K562 (cell line): ENCODE data around the gene GNB5. TPM values are rescaled to one million over a fixed set of nuclear protein-coding genes. Genes with fewer than 3 reads are reported as not detected.

Experiments
- ATAC-seq: fragments of 200-7000 bp; cut with Tn5 transposase; 3 replicates; pipeline ENCODE4 v1.9.1; 2020; ENCODE audit warnings: moderate library complexity
- BruUV-seq: library from RNA; stranded (reverse); fragments of 400-500 nt; replicated peaks from 2 replicates; lab custom pipeline; 2021; lab: Mats Ljungman, UMichigan
- CTCF ChIA-PET: fragments of 300-600 bp; formaldehyde crosslinking; extraction: SDS; loops from one replicate; lab custom pipeline; 2021; ENCODE audit warnings: low intra/inter-chr PET ratio; lab: Yijun Ruan, JAX
- POLR2A ChIA-PET: fragments of 300-600, 350-650 bp; sonication (Branson Sonifier 250); formaldehyde crosslinking; extraction: SDS; loops from one replicate; lab custom pipeline; 2021; ENCODE audit warnings: antibody characterized with exemption, inconsistent platforms; lab: Yijun Ruan, JAX
- DNase-seq, 4 experiments: peaks; one replicate each; pipeline versions ENCODE4 v3.0.0 to v3.0.0-alpha.2; 2011 to 2018; ENCODE audit warnings: low spot score in 3 of 4, mixed read lengths in 3 of 4; ENCODE audit errors: extremely low read depth in 1 of 4
- FAIRE-seq: peaks from 2 replicates; lab custom pipeline; 2011; peaks lifted over from hg19 to GRCh38; lab: Jason Lieb, UNC
- H2AFZ ChIP-seq: 2 replicates; pipeline ENCODE4 v1.6.0; 2011; ENCODE audit warnings: low read depth, low read length, control low read depth, inconsistent platforms
- H3K27ac ChIP-seq: fragments of 200-600 bp; 3 replicates; pipeline ENCODE4 v1.8.0; 2011; ENCODE audit warnings: low read depth, mild to moderate bottlenecking, control low read depth, inconsistent platforms, low read length, moderate library complexity, mixed read lengths; ENCODE audit errors: extremely low read depth
- H3K27me3 ChIP-seq, 2 experiments: fragments of 300-600 bp in 1 of 2; 2 replicates in 1 of 2; 3 replicates in 1 of 2; pipeline versions ENCODE4 v1.6.0 to v1.8.0; 2011; ENCODE audit warnings: inconsistent platforms in 2 of 2, low read length in 2 of 2, mild to moderate bottlenecking in 1 of 2, mixed read lengths in 1 of 2, moderate library complexity in 1 of 2; ENCODE audit not compliant: control insufficient read depth in 2 of 2, insufficient read depth in 2 of 2
- H3K36me3 ChIP-seq: fragments of 300-600 bp; 3 replicates; pipeline ENCODE4 v1.8.0; 2011; ENCODE audit warnings: mild to moderate bottlenecking, low read length, inconsistent platforms; ENCODE audit not compliant: control insufficient read depth, insufficient read depth
- H3K4me1 ChIP-seq, 2 experiments: fragments of 200-600 bp in 1 of 2; replicated peaks in 1 of 2; 2 replicates in 1 of 2; 3 replicates in 1 of 2; pipeline versions ENCODE4 v1.5.1 to v1.8.0; 2011; ENCODE audit warnings: inconsistent platforms in 2 of 2, low read length in 2 of 2, mild to moderate bottlenecking in 1 of 2, mixed read lengths in 1 of 2, moderate library complexity in 1 of 2; ENCODE audit not compliant: control insufficient read depth in 2 of 2, insufficient read depth in 2 of 2
- H3K4me2 ChIP-seq: 2 replicates; pipeline ENCODE4 v1.6.1; 2011; ENCODE audit warnings: low read length, control low read depth, inconsistent platforms, mixed read lengths; ENCODE audit not compliant: insufficient read depth
- H3K4me3 ChIP-seq: fragments of 200-600 bp; sonication (generic), shearing (Covaris generic); 2 replicates; pipeline ENCODE4 v1.5.1; 2016; ENCODE audit warnings: control low read depth, inconsistent platforms
- H3K79me2 ChIP-seq: fragments of 200-600 bp; 3 replicates; pipeline ENCODE4 v1.8.0; 2011; ENCODE audit warnings: low read length, inconsistent platforms; ENCODE audit not compliant: control insufficient read depth, insufficient read depth
- H3K9ac ChIP-seq, 2 experiments: 2 replicates each; pipeline versions ENCODE4 v1.6.0 to v1.6.1; 2011; ENCODE audit warnings: low read depth in 2 of 2, low read length in 2 of 2, control low read depth in 1 of 2, inconsistent platforms in 1 of 2, mild to moderate bottlenecking in 1 of 2, mixed read lengths in 1 of 2; ENCODE audit not compliant: insufficient read depth in 1 of 2
- H3K9me1 ChIP-seq: one replicate; pipeline ENCODE4 v1.6.0; 2011; ENCODE audit warnings: inconsistent platforms, mild to moderate bottlenecking, low read length, moderate library complexity; ENCODE audit not compliant: control insufficient read depth, insufficient read depth
- H3K9me3 ChIP-seq: replicated peaks from 2 replicates; pipeline ENCODE4 v1.5.1; 2011; ENCODE audit warnings: low read depth, low read length, inconsistent platforms; ENCODE audit not compliant: control insufficient read depth, insufficient read depth
- H4K20me1 ChIP-seq: replicated peaks from 2 replicates; pipeline ENCODE4 v1.6.1; 2011; ENCODE audit warnings: low read length, inconsistent platforms, mixed read lengths; ENCODE audit not compliant: control insufficient read depth, insufficient read depth
- GMEB1 ChIP-seq: fragments of 250-450 bp; sonication (Bioruptor Pico); IDR thresholded peaks from 2 replicates; pipeline ENCODE4 v1.4.0; 2020; ENCODE audit warnings: mild to moderate bottlenecking
- LARP7 ChIP-seq: fragments of 450-650 bp; IDR thresholded peaks from 2 replicates; pipeline ENCODE4 v1.6.1; 2016
- MITF ChIP-seq: IDR thresholded peaks from 2 replicates; pipeline ENCODE4 v1.6.1; 2014; ENCODE audit warnings: antibody characterized with exemption
- NELFE ChIP-seq: IDR thresholded peaks from 2 replicates; pipeline ENCODE4 v1.6.1; 2011; ENCODE audit warnings: mild to moderate bottlenecking; ENCODE audit not compliant: insufficient read depth, insufficient read length
- TSHZ1 ChIP-seq: fragments of 250-450 bp; sonication (Bioruptor Pico); IDR thresholded peaks from 2 replicates; pipeline ENCODE4 v1.4.0; 2020; ENCODE audit warnings: mild to moderate bottlenecking, moderate library complexity
- ZNF551 ChIP-seq: fragments of 250-450 bp; sonication (Bioruptor Pico); IDR thresholded peaks from 2 replicates; pipeline ENCODE4 v1.5.0; 2021; ENCODE audit warnings: mild to moderate bottlenecking, moderate library complexity
- WGBS: fragments of 100-300 bp; shearing (Covaris generic); methylation state at CpG from one replicate; pipeline ENCODE4 v1.1.6; 2016; ENCODE audit warnings: low coverage, mixed read lengths; ENCODE audit not compliant: insufficient coverage; ENCODE audit errors: missing lambda C conversion rate; 5-methylcytosine and 5-hydroxymethylcytosine counted together
- in situ Hi-C: fragments of 300-500 bp; cut with MboI; formaldehyde crosslinking; loops from 4 replicates; pipeline ENCODE4 v1.15.0; 2018; ENCODE audit warnings: inconsistent platforms, mixed read lengths
- intact Hi-C: fragments of 100-400 bp; cut with micrococcal nuclease; formaldehyde crosslinking; loops from 2 replicates; pipeline ENCODE4 v1.14.2; 2022
- polyA plus RNA-seq, 8 experiments: library from polyadenylated mRNA; depleted of rRNA in 4 of 8; stranded (reverse) in 5 of 8; unstranded in 3 of 8; fragments of >200 nt; fragmentation: Nextera tagmentation in 2 of 8; fragmentation: Illumina TruSeq in 1 of 8; extraction: Ambion mirVana in 2 of 8; extraction: Trizol in 1 of 8; gene quantifications; 2 replicates each; pipeline versions ENCODE4 v1.2.1 to v1.2.3, GENCODE V29; 2011 to 2014; ENCODE audit warnings: inconsistent platforms in 1 of 8, missing spikeins in 1 of 8
- total RNA-seq, 7 experiments: library from RNA; depleted of rRNA in 6 of 7; stranded (reverse); fragments of >200 nt in 6 of 7; fragmentation: Illumina TruSeq in 2 of 7; extraction: Trizol in 2 of 7; gene quantifications; 2 replicates each; pipeline versions ENCODE4 v1.2.1 to v1.2.3, GENCODE V29; 2011 to 2021; ENCODE audit warnings: low replicate concordance in 1 of 7

Gene GNB5
- total and polyA plus RNA-seq, 9 of the 15 experiments (the other 6 are each of a cell fraction or from before 2014, with no cell fraction given): 0.11 to 2.1 (median 0.77) TPM

- Histone ChIP-seq H3K27ac (no peak overlapping the region), H3K9me3 (peaks cover 3% of the 10 kb centered on the region; the same call in 1 of the 2 replicates), H3K9ac (no peak overlapping the region), H3K4me2 (no peak overlapping the region), H4K20me1 (no peaks in the 10 kb centered on the region), H3K4me3 (no peak overlapping the region), H3K4me1 (peaks cover 0 to under 1% of the 10 kb centered on the region in 2 experiments; a peak in 2 of 5 replicates), H3K36me3 (no peaks in the 10 kb centered on the region), H3K9me1 (no peaks in the 10 kb centered on the region), H3K27me3 (peaks cover 0 to 3% of the 10 kb centered on the region in 2 experiments; a peak in 2 of 5 replicates), H2AFZ (no peak overlapping the region), H3K79me2 (no peaks in the 10 kb centered on the region)
- intact Hi-C loops: no loop called here
- BruUV-seq: no TSS peak
- FAIRE-seq (no peak), ATAC-seq (no peak; the same call in 2 of the 3 replicates), DNase-seq (no peak)
- CTCF ChIA-PET: no interaction called here
- POLR2A ChIA-PET: interaction anchor here (1.2 to 1.3 kb wide), 2 partner anchors 13 to 16 kb away, joined by 3 to 5 read pairs; no protein-coding TSS in a partner anchor
- WGBS: 11% methylated on average over 5 of the region's 5 CpGs
- in situ Hi-C loops: no loop called here
- TF ChIP-seq LARP7 (no peak), ZNF551 (CRISPR knock-in tag) (no peak), TSHZ1 (CRISPR knock-in tag) (no peak), MITF (no peak), GMEB1 (no peak), NELFE (no peak)
These were observed 108.8 kb downstream of the GNB5 start for GRCh38 chr15:52082197-52083036.
